GM18526 (cell line): ENCODE measurements around the gene PAPSS2.

Source experiments
- POLR2A ChIP-seq: IDR thresholded peaks from 3 replicates; pipeline ENCODE4 v1.6.1; 2011; ENCODE audit not compliant: insufficient read length; ENCODE audit errors: extremely low read depth

The PAPSS2 gene

DNA sequence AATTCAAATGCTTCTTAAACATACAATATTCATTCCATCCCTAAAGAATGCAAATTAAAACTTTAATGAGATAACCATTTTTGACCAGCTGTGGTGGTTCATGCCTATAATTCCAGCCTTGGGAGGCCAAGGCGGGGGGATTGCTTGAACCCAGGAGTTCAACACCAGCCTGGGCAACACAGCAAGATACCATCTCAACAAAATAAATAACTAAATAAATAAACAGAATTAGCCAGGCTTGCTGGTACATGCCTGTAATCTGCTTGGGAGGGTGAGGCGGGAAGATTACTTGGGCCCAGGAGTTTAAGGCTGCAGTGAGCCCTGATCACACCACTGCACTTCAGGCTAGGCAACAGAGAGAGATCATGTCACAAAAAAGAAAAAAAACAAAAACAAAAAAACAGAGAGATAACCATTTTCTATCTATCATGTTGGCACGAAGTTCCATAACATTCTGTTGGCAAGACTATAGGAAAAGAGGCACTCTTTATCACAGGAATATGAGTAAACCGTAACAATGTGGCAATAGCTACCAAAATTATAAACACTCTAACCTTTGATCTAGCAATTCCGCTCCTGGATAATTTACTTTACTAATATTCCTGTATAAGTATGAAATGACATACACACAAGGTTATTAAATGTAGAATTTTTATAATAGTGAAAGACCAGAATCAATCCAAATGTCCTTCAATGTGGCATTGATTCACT is 106.1 kb downstream of the PAPSS2 start:
- no peak for TF ChIP-seq POLR2A

DNA sequence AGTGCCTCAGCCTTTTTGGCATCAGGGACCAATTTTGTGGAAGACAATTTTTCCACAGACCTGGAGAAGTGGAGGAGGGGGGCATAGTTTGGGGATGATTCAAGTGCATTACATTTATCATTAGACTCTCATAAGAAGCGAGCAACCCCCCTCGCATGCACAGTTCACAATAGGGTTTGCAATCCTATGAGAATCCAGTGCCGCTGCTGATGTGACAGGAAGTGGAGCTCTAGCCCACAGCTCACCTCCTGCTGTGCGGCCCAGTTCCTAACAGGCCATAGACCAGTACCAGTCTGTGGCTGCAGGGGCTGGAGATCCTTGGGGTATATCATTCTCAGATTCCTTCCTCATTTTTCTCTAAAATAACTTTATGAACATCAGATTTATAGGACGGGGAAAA is 107.6 kb downstream of the PAPSS2 start:
- no peak for TF ChIP-seq POLR2A

DNA sequence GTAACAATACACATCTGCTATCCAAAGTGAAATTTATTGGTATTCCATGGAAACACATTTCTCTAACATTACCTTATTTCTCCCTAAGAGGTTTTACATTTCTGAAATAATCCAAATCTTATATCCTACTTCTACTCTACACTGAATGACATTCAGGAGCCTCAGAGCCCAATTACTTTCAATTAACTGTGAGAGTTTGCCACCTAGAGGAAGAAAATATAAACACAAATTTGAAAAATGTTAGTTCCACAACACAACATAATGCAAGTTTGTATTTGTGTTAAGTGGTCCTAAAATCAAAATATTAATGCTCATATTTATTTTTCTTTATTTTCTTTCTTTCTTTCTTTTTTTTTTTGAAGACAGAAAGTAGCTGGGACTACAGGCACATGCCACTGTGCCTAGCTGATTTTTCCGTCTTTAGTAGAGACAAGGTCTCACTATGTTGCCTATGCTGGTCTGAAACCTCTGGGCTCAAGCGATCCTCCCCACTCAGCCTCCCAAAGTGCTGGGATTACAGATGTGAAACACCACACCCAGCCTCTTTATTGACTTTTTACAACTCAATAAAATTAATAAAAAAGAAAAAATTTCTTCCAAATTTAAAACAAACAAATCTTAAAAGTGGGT is 112.3 kb downstream of the PAPSS2 start:
- no peak for TF ChIP-seq POLR2A

DNA sequence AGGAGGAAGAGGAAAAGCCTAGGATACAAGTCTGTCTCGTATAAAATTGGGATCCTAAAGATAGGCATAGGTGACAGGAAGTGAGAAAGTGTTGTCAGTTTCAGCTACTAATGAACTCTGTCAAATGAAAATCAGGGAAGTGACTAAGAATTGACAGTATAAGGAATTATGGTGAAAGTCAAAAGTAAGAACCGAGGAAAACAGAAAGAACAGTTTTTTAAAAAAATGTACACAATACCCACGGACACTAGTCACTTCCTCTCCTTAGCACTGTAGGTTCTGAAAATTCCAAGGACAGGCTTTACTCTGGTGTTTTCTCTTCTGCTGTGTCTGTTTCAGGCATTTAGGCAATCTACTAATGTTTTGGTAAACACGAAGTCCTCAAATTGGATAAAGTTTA is 116.1 kb downstream of the PAPSS2 start:
- no peak for TF ChIP-seq POLR2A

DNA sequence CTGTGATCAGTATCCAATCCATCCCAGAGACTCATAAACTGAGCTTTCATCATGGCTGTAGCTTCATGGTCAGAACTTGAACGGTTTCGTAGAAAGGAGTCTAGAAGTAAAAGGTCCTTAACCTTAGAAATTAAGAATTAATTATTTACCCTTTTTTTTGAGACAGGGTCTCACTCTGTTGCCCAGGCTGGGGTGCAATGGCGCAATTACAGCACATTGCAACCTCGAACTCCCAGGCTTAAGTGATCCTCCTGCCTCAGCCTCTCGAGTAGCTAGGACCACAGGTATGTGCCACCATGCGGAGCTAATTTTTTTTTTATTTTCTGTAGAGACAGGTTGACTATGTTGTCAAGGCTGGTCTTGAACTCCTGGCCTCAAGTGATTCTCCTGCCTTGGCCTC is 116.7 kb downstream of the PAPSS2 start:
- TF ChIP-seq POLR2A = no peak

- no peak for TF ChIP-seq POLR2A
These were observed 121.9 kb downstream of the PAPSS2 start for GRCh38 chr10:87781545-87781944.

GRCh38 chr10:87782721-87783120 is 123.0 kb downstream of the PAPSS2 start:
- no peak for TF ChIP-seq POLR2A

DNA sequence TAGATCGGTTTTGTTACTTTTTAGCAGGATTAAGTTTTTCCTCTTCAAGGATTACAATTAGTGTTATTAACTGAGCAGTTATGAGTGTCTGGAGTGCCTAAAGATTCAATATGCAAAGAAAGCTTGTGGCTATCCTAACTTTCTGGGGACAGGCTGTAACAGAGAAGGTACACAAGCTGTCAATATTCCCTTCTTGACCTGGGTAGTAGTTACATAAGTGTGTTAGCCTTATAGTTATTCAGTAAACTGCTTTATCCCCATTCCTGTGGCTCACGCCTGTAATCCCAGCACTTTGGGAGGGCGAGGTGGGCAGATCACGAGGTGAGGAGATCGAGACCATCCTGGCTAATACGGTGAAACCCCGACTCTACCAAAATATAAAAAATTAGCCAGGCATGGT is 126.7 kb downstream of the PAPSS2 start:
- TF ChIP-seq POLR2A = no peak

GRCh38 chr10:87790185-87790584 is 130.5 kb downstream of the PAPSS2 start:
- no peak for TF ChIP-seq POLR2A

- TF ChIP-seq POLR2A = no peak
These were observed 134.6 kb downstream of the PAPSS2 start for GRCh38 chr10:87794285-87794684.
